ENCODE data around the gene GPR17.

GRCh38 chr2:127678531-127678930, 32.6 kb downstream of the GPR17 start:
- TF ChIP-seq EZH2 (IDR thresholded peaks at IDR 0.05; ENCODE audit: borderline replicate concordance, insufficient read depth, low read depth, low read length, poor library complexity, severe bottlenecking), result no peak
- no peak for TF ChIP-seq CTCF (IDR thresholded peaks at IDR 0.05)

All from B cell (primary cell).